Trophoblast cell (in vitro differentiated cells and primary cell): ENCODE measurements around the gene SERPINB1.

ENCODE experiments used
- DNase-seq, 2 donors: peaks; one replicate each; pipeline ENCODE4 v3.0.0-alpha.2; 2016
- H2AFZ ChIP-seq: 2 replicates; pipeline ENCODE4 v1.6.1; 2013; ENCODE audit warnings: low read length, moderate library complexity, mild to moderate bottlenecking; ENCODE audit not compliant: insufficient read depth, poor library complexity
- H2AK5ac ChIP-seq: 2 replicates; pipeline ENCODE4 v1.6.1; 2013; ENCODE audit warnings: mild to moderate bottlenecking, low read length
- H2BK120ac ChIP-seq: 2 replicates; pipeline ENCODE4 v1.6.1; 2013; ENCODE audit warnings: low read length, mild to moderate bottlenecking, moderate library complexity; ENCODE audit not compliant: insufficient read depth, poor library complexity
- H2BK12ac ChIP-seq: 2 replicates; pipeline ENCODE4 v1.6.1; 2013; ENCODE audit warnings: mild to moderate bottlenecking, low read length, moderate library complexity
- H2BK5ac ChIP-seq: 2 replicates; pipeline ENCODE4 v1.6.1; 2013; ENCODE audit warnings: low read length, low read depth, moderate library complexity, mild to moderate bottlenecking; ENCODE audit not compliant: poor library complexity
- H3K14ac ChIP-seq: 2 replicates; pipeline ENCODE4 v1.6.1; 2013; ENCODE audit warnings: mild to moderate bottlenecking, low read length
- H3K18ac ChIP-seq: 2 replicates; pipeline ENCODE4 v1.6.1; 2013; ENCODE audit warnings: mild to moderate bottlenecking, low read length
- H3K23ac ChIP-seq: 2 replicates; pipeline ENCODE4 v1.6.1; 2013; ENCODE audit warnings: low read length
- H3K27ac ChIP-seq: 2 replicates; pipeline ENCODE4 v1.5.1; 2013; ENCODE audit warnings: low read depth, mild to moderate bottlenecking, inconsistent platforms, low read length, moderate library complexity
- H3K27me3 ChIP-seq: 2 replicates; pipeline ENCODE4 v1.6.1; 2013; ENCODE audit warnings: inconsistent platforms, mild to moderate bottlenecking, low read length, moderate library complexity; ENCODE audit not compliant: insufficient read depth
- H3K36me3 ChIP-seq, 2 experiments: 1 replicate in 1 of 2; 2 replicates in 1 of 2; pipeline ENCODE4 v1.6.1; 2013; ENCODE audit warnings: low read length in 2 of 2, mild to moderate bottlenecking in 2 of 2, moderate library complexity in 1 of 2; ENCODE audit not compliant: insufficient read depth in 2 of 2, control insufficient read depth in 1 of 2
- H3K4ac ChIP-seq: 2 replicates; pipeline ENCODE4 v1.6.1; 2013; ENCODE audit warnings: low read depth, mild to moderate bottlenecking, low read length, moderate library complexity
- H3K4me1 ChIP-seq, 2 experiments: 1 replicate in 1 of 2; 2 replicates in 1 of 2; pipeline ENCODE4 v1.6.1; 2013; ENCODE audit warnings: low read length in 2 of 2, mild to moderate bottlenecking in 2 of 2, moderate library complexity in 1 of 2; ENCODE audit not compliant: insufficient read depth in 2 of 2, control insufficient read depth in 1 of 2
- H3K4me2 ChIP-seq: 2 replicates; pipeline ENCODE4 v1.6.1; 2013; ENCODE audit warnings: inconsistent platforms, mild to moderate bottlenecking, low read length, moderate library complexity
- H3K4me3 ChIP-seq: 2 replicates; pipeline ENCODE4 v1.5.1; 2013; ENCODE audit warnings: mild to moderate bottlenecking, low read depth, low read length, inconsistent platforms
- H3K79me1 ChIP-seq: one replicate; pipeline ENCODE4 v1.6.1; 2013; ENCODE audit warnings: low read length
- H3K79me2 ChIP-seq: 2 replicates; pipeline ENCODE4 v1.6.1; 2013; ENCODE audit warnings: low read length, mild to moderate bottlenecking; ENCODE audit not compliant: control insufficient read depth, insufficient read depth, poor library complexity
- H3K9ac ChIP-seq: 2 replicates; pipeline ENCODE4 v1.6.1; 2013; ENCODE audit warnings: mild to moderate bottlenecking, low read length
- H3K9me3 ChIP-seq: 2 replicates; pipeline ENCODE4 v1.6.1; 2013; ENCODE audit warnings: low read depth, mild to moderate bottlenecking, control low read depth, inconsistent platforms, low read length; ENCODE audit not compliant: insufficient read depth
- H4K12ac ChIP-seq: 2 replicates; pipeline ENCODE4 v1.6.1; 2013; ENCODE audit warnings: low read depth, mild to moderate bottlenecking, low read length, moderate library complexity
- H4K8ac ChIP-seq: 2 replicates; pipeline ENCODE4 v1.6.1; 2013; ENCODE audit warnings: low read depth, mild to moderate bottlenecking, low read length, moderate library complexity
- H4K91ac ChIP-seq: one replicate; pipeline ENCODE4 v1.6.1; 2013; ENCODE audit warnings: low read depth, mild to moderate bottlenecking, low read length, moderate library complexity
- WGBS: extraction: QIAGEN DNeasy Blood & Tissue Kit; methylation state at CpG from one replicate; pipeline ENCODE4 v1.1.7; 2013; ENCODE audit warnings: missing lambda C conversion rate; ENCODE audit not compliant: insufficient read length, insufficient coverage; ENCODE audit errors: extremely low coverage; 5-methylcytosine and 5-hydroxymethylcytosine counted together

The SERPINB1 gene

DNA sequence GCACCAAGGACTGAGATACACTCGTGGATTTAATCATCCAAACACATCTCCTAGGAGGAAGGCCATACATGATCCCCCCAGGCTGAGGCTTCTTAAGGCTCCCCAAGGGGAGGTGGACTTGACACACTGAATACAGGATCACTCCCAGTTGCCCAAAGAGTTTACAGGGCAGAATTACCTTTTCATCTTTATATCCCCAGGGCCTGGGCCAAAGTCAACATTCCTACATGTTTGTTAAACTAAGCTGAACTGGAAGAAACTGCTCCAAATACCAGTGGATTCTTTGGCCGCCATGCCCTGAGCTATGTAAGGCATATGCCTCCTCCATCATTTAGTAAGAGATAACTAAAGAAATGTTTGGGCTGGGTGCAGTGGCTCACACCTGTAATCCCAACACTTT lies 22.2 kb upstream of the SERPINB1 start:
- H4K8ac ChIP-seq, result no peak overlapping the region
- H3K79me2 ChIP-seq, result no peaks in the 10 kb centered on the region
- H3K36me3 ChIP-seq, result no peaks in the 10 kb centered on the region
- no peaks in the 10 kb centered on the region for H3K27me3 ChIP-seq
- H3K79me1 ChIP-seq, result no peaks in the 10 kb centered on the region
- H3K9ac ChIP-seq, result no peak overlapping the region
- H3K14ac ChIP-seq, result no peak overlapping the region
- no peak overlapping the region for H3K23ac ChIP-seq
- no peak overlapping the region for H3K27ac ChIP-seq
- no peaks in the 10 kb centered on the region for H3K9me3 ChIP-seq
- DNase-seq, result peak; percentile 96 to 98
- H3K18ac ChIP-seq, result no peak overlapping the region
- H4K91ac ChIP-seq, result no peak overlapping the region
- H2BK12ac ChIP-seq, result no peak overlapping the region
- H4K12ac ChIP-seq, result no peak overlapping the region
- H2BK5ac ChIP-seq, result no peak overlapping the region
- no peak overlapping the region for H3K4me2 ChIP-seq
- no CpG with 5 or more reads among the region's 2 CpGs for WGBS
- H2AFZ ChIP-seq, result no peak overlapping the region
- H2AK5ac ChIP-seq, result no peak overlapping the region
- no peak overlapping the region for H3K4me3 ChIP-seq
- H3K4ac ChIP-seq, result no peak overlapping the region
- H3K4me1 ChIP-seq, result peaks cover 3 to 7% of the 10 kb centered on the region in 2 experiments
- no peak overlapping the region for H2BK120ac ChIP-seq

- Histone ChIP-seq H3K27ac (no peak overlapping the region), H2BK120ac (no peak overlapping the region), H3K14ac (no peak overlapping the region), H3K23ac (no peak overlapping the region), H3K4me1 (peaks cover 5 to 7% of the 10 kb centered on the region in 2 experiments), H3K79me2 (no peaks in the 10 kb centered on the region), H3K36me3 (no peaks in the 10 kb centered on the region), H3K4ac (no peak overlapping the region), H3K9ac (no peak overlapping the region), H2BK12ac (no peak overlapping the region), H3K79me1 (peaks cover 2% of the 10 kb centered on the region), H4K91ac (no peak overlapping the region), H3K18ac (no peak overlapping the region), H2BK5ac (no peak overlapping the region), H2AFZ (no peak overlapping the region), H4K8ac (no peak overlapping the region), H3K4me2 (no peak overlapping the region), H3K27me3 (no peaks in the 10 kb centered on the region), H3K4me3 (no peak overlapping the region), H4K12ac (no peak overlapping the region), H2AK5ac (no peak overlapping the region), H3K9me3 (no peaks in the 10 kb centered on the region)
- no peak for DNase-seq
- WGBS, result no CpG with 5 or more reads among the region's 3 CpGs
These were observed 21.1 kb upstream of the SERPINB1 start for GRCh38 chr6:2862712-2863181.

GRCh38 chr6:2861822-2862164 lies 20.1 kb upstream of the SERPINB1 start:
- no peak overlapping the region for H3K14ac ChIP-seq
- WGBS, result no CpG with 5 or more reads among the region's 1 CpG
- H3K9ac ChIP-seq, result no peak overlapping the region
- H3K27me3 ChIP-seq, result no peaks in the 10 kb centered on the region
- H3K9me3 ChIP-seq, result no peaks in the 10 kb centered on the region
- H3K23ac ChIP-seq, result no peak overlapping the region
- H3K79me2 ChIP-seq, result no peaks in the 10 kb centered on the region
- no peak overlapping the region for H3K4ac ChIP-seq
- no peak overlapping the region for H4K91ac ChIP-seq
- no peak overlapping the region for H2BK120ac ChIP-seq
- no peak overlapping the region for H2BK5ac ChIP-seq
- no peak overlapping the region for H4K8ac ChIP-seq
- no peaks in the 10 kb centered on the region for H3K36me3 ChIP-seq
- no peak overlapping the region for H2AFZ ChIP-seq
- H3K4me1 ChIP-seq, result peaks cover 5 to 7% of the 10 kb centered on the region in 2 experiments
- no peak overlapping the region for H3K4me3 ChIP-seq
- H2AK5ac ChIP-seq, result no peak overlapping the region
- no peak for DNase-seq
- H3K4me2 ChIP-seq, result no peak overlapping the region
- no peak overlapping the region for H3K27ac ChIP-seq
- H3K18ac ChIP-seq, result no peak overlapping the region
- H3K79me1 ChIP-seq, result peaks cover 2% of the 10 kb centered on the region
- H2BK12ac ChIP-seq, result no peak overlapping the region
- no peak overlapping the region for H4K12ac ChIP-seq

- peaks cover 2% of the 10 kb centered on the region for H3K79me1 ChIP-seq
- H3K18ac ChIP-seq, result no peak overlapping the region
- no CpG with 5 or more reads among the region's 12 CpGs for WGBS
- H3K4me1 ChIP-seq, result peaks cover 5 to 6% of the 10 kb centered on the region in 2 experiments
- no peak overlapping the region for H3K9ac ChIP-seq
- no peak overlapping the region for H3K4me2 ChIP-seq
- no peak overlapping the region for H3K4me3 ChIP-seq
- H4K12ac ChIP-seq, result no peak overlapping the region
- H2AFZ ChIP-seq, result no peak overlapping the region
- H3K4ac ChIP-seq, result no peak overlapping the region
- no peak overlapping the region for H3K27ac ChIP-seq
- H4K91ac ChIP-seq, result no peak overlapping the region
- no peaks in the 10 kb centered on the region for H3K79me2 ChIP-seq
- H3K9me3 ChIP-seq, result no peaks in the 10 kb centered on the region
- H4K8ac ChIP-seq, result no peak overlapping the region
- H2BK12ac ChIP-seq, result no peak overlapping the region
- H3K27me3 ChIP-seq, result no peaks in the 10 kb centered on the region
- no peaks in the 10 kb centered on the region for H3K36me3 ChIP-seq
- no peak for DNase-seq
- H3K14ac ChIP-seq, result no peak overlapping the region
- no peak overlapping the region for H2AK5ac ChIP-seq
- H2BK5ac ChIP-seq, result no peak overlapping the region
- H3K23ac ChIP-seq, result no peak overlapping the region
- no peak overlapping the region for H2BK120ac ChIP-seq
These were observed 19.6 kb upstream of the SERPINB1 start for GRCh38 chr6:2861060-2861821.
